Endothelial cell of umbilical vein (primary cell): ENCODE data around the gene TMC6. TPM values are rescaled to one million over a fixed set of nuclear protein-coding genes. Genes with fewer than 3 reads are reported as not detected.

Experiments
- BruUV-seq: library from RNA; stranded (reverse); fragments of 400-500 nt; replicated peaks from 2 replicates; lab custom pipeline; 2021; lab: Mats Ljungman, UMichigan
- CTCF ChIA-PET: fragments of 300-600, 350-600 bp; sonication (Branson Sonifier 250); formaldehyde crosslinking; loops from one replicate; lab custom pipeline; 2021; ENCODE audit warnings: antibody characterized with exemption, inconsistent platforms; lab: Charles Lee
- POLR2A ChIA-PET: fragments of 300-600, 350-600 bp; sonication (Branson Sonifier 250); formaldehyde crosslinking; loops from one replicate; lab custom pipeline; 2021; ENCODE audit warnings: antibody characterized with exemption, inconsistent platforms; lab: Charles Lee
- DNase-seq: peaks from one replicate; pipeline ENCODE4 v3.0.0-alpha.2; 2011; ENCODE audit warnings: low read depth, low spot score
- FAIRE-seq: peaks from 2 replicates; lab custom pipeline; 2011; peaks lifted over from hg19 to GRCh38; lab: Jason Lieb, UNC
- H2AFZ ChIP-seq: 2 replicates; pipeline ENCODE4 v1.6.0; 2012; ENCODE audit warnings: low read depth, low read length, control low read depth, inconsistent platforms
- H3K27ac ChIP-seq: 2 replicates; pipeline ENCODE4 v1.5.1; 2011; ENCODE audit warnings: low read depth, mild to moderate bottlenecking, control low read depth, low read length, moderate library complexity; ENCODE audit not compliant: insufficient read depth
- H3K27me3 ChIP-seq, 2 experiments: 2 replicates each; pipeline versions ENCODE4 v1.6.0 to v1.6.1; 2011; ENCODE audit warnings: low read length in 2 of 2, mixed read lengths in 1 of 2; ENCODE audit not compliant: control insufficient read depth in 2 of 2, insufficient read depth in 2 of 2
- H3K36me3 ChIP-seq, 2 experiments: 2 replicates in 1 of 2; 3 replicates in 1 of 2; pipeline ENCODE4 v1.5.1; 2011; ENCODE audit warnings: low read length in 2 of 2, mild to moderate bottlenecking in 1 of 2, moderate library complexity in 1 of 2; ENCODE audit not compliant: control insufficient read depth in 2 of 2, insufficient read depth in 2 of 2; ENCODE audit errors: extremely low read depth in 1 of 2
- H3K4me1 ChIP-seq: 3 replicates; pipeline ENCODE4 v1.5.1; 2011; ENCODE audit warnings: mild to moderate bottlenecking, low read length; ENCODE audit not compliant: control insufficient read depth, insufficient read depth; ENCODE audit errors: extremely low read depth
- H3K4me2 ChIP-seq: 2 replicates; pipeline ENCODE4 v1.6.1; 2011; ENCODE audit warnings: low read length, control low read depth, mixed read lengths; ENCODE audit not compliant: insufficient read depth
- H3K4me3 ChIP-seq, 3 experiments: fragments of 200-600 bp in 1 of 3; sonication (generic), shearing (Covaris generic) in 1 of 3; replicated peaks in 1 of 3; 2 replicates each; pipeline ENCODE4 v1.5.1; 2011 to 2016; ENCODE audit warnings: control low read depth in 3 of 3, low read length in 3 of 3, mild to moderate bottlenecking in 2 of 3, inconsistent platforms in 1 of 3, low read depth in 1 of 3, moderate library complexity in 1 of 3; ENCODE audit not compliant: insufficient read depth in 1 of 3
- H3K79me2 ChIP-seq: 2 replicates; pipeline ENCODE4 v1.6.0; 2012; ENCODE audit warnings: low read length, inconsistent platforms; ENCODE audit not compliant: control insufficient read depth, insufficient read depth
- H3K9ac ChIP-seq: replicated peaks from 2 replicates; pipeline ENCODE3; 2011; ENCODE audit warnings: low read length, control low read depth; ENCODE audit not compliant: insufficient read depth; ENCODE audit errors: extremely low read depth
- H3K9me1 ChIP-seq: replicated peaks from 3 replicates; pipeline ENCODE4 v1.6.0; 2011; ENCODE audit warnings: mild to moderate bottlenecking, low read length; ENCODE audit not compliant: control insufficient read depth, insufficient read depth; ENCODE audit errors: extremely low read depth
- H3K9me3 ChIP-seq: replicated peaks from 2 replicates; pipeline ENCODE4 v1.5.1; 2012; ENCODE audit warnings: low read length, inconsistent platforms; ENCODE audit not compliant: control insufficient read depth, insufficient read depth
- H4K20me1 ChIP-seq: replicated peaks from 2 replicates; pipeline ENCODE3; 2011; ENCODE audit warnings: mild to moderate bottlenecking, low read length; ENCODE audit not compliant: control insufficient read depth, insufficient read depth; ENCODE audit errors: extremely low read depth
- FOS ChIP-seq: IDR thresholded peaks from 2 replicates; pipeline ENCODE4 v1.6.1; 2011; ENCODE audit warnings: mild to moderate bottlenecking, low read length, moderate library complexity, borderline replicate concordance; ENCODE audit not compliant: insufficient read depth
- GATA2 ChIP-seq: IDR thresholded peaks from 2 replicates; pipeline ENCODE4 v1.7.0; 2011; ENCODE audit warnings: low read depth, mild to moderate bottlenecking, moderate library complexity, mixed read lengths, low read length; ENCODE audit not compliant: insufficient read length, insufficient read depth
- JUN ChIP-seq: IDR thresholded peaks from 2 replicates; pipeline ENCODE4 v1.6.1; 2011; ENCODE audit warnings: borderline replicate concordance, low read depth; ENCODE audit not compliant: insufficient read length, insufficient read depth
- MYC ChIP-seq: IDR thresholded peaks from one replicate; pipeline ENCODE4 v1.6.1; 2011; ENCODE audit warnings: mild to moderate bottlenecking, low read depth, low read length
- dilution Hi-C: fragments of 300-500 bp; cut with MboI; formaldehyde crosslinking; loops from one replicate; pipeline ENCODE4 v1.15.0; 2019; ENCODE audit warnings: low sequenced_read_pairs; ENCODE audit not compliant: extremely low pct_ligation_motif_present
- intact Hi-C: fragments of 100-400 bp; cut with micrococcal nuclease; formaldehyde crosslinking; loops from one replicate; pipeline ENCODE4 v1.10.0; 2022
- polyA plus RNA-seq, 4 experiments: library from polyadenylated mRNA; depleted of rRNA in 3 of 4; stranded (reverse) in 3 of 4; unstranded in 1 of 4; fragments of >200 nt; gene quantifications; 2 replicates each; pipeline versions ENCODE4 v1.2.1 to v1.2.3, GENCODE V29; 2011 to 2012; ENCODE audit warnings: missing spikeins in 1 of 4
- total RNA-seq: library from RNA; stranded (reverse); gene quantifications from 2 replicates; pipeline ENCODE4 v1.2.3, GENCODE V29; 2021
- TF ChIP-seq, protein P1 (sequence below), 2 donors: IDR thresholded peaks; 1 replicate in 1 of 2; 2 replicates in 1 of 2; pipeline ENCODE4 v1.5.1; 2011; ENCODE audit warnings: low read length in 2 of 2, mild to moderate bottlenecking in 2 of 2, moderate library complexity in 2 of 2, control low read depth in 1 of 2, inconsistent platforms in 1 of 2, low read depth in 1 of 2; ENCODE audit not compliant: insufficient read depth in 1 of 2; ENCODE audit errors: extremely low read depth in 1 of 2

The TMC6 gene
- total and polyA plus RNA-seq, 2 donors (not counting 3 experiments of a cell fraction or from before 2014, with no cell fraction given), result 23.2 to 72.4 TPM

DNA sequence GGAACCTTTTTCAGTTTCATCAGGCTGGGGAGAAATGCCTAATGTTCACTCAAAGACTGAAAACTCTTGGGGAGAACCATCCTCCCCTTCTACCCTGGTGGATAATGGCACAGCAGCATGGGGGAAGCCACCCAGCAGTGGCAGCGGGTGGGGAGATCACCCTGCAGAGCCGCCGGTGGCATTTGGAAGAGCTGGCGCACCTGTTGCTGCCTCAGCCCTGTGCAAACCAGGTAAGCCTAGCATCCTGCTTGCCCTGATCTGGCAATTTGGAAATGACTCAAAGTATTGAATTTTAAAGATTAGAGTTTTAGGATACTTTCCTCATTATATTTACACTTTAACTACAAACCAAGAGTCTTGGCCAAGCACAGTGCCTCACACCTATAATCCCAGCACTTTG, 63.8 kb downstream of the TMC6 start:
- no peaks in the 10 kb centered on the region for H3K79me2 ChIP-seq
- H3K9me1 ChIP-seq, result no peaks in the 10 kb centered on the region
- H3K4me1 ChIP-seq, result no peaks in the 10 kb centered on the region
- ChIA-PET POLR2A (no interaction called here), CTCF (interaction anchor here (1.7 kb wide), 1 partner anchor 46 kb away, joined by 5 read pairs; no protein-coding TSS in a partner anchor)
- no peak overlapping the region for H2AFZ ChIP-seq
- H3K4me2 ChIP-seq, result no peak overlapping the region
- H3K4me3 ChIP-seq, result no peak overlapping the region
- H3K9me3 ChIP-seq, result no peaks in the 10 kb centered on the region
- dilution Hi-C loops (no loop called here), intact Hi-C loops (no loop called here)
- TF ChIP-seq FOS (no peak), JUN (no peak), MYC (no peak)
- TF ChIP-seq, protein P1, sequence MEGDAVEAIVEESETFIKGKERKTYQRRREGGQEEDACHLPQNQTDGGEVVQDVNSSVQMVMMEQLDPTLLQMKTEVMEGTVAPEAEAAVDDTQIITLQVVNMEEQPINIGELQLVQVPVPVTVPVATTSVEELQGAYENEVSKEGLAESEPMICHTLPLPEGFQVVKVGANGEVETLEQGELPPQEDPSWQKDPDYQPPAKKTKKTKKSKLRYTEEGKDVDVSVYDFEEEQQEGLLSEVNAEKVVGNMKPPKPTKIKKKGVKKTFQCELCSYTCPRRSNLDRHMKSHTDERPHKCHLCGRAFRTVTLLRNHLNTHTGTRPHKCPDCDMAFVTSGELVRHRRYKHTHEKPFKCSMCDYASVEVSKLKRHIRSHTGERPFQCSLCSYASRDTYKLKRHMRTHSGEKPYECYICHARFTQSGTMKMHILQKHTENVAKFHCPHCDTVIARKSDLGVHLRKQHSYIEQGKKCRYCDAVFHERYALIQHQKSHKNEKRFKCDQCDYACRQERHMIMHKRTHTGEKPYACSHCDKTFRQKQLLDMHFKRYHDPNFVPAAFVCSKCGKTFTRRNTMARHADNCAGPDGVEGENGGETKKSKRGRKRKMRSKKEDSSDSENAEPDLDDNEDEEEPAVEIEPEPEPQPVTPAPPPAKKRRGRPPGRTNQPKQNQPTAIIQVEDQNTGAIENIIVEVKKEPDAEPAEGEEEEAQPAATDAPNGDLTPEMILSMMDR (IDR thresholded peaks at IDR 0.05; ENCODE audit: extremely low read depth in 1 of 2, insufficient read depth in 1 of 2, low read depth in 1 of 2, low read length in 2 of 2), result no peak
- BruUV-seq, result no TSS peak
- no peak overlapping the region for H3K27ac ChIP-seq
- FAIRE-seq (no peak), DNase-seq (no peak)
- H4K20me1 ChIP-seq, result no peaks in the 10 kb centered on the region
- H3K27me3 ChIP-seq, result no peaks in the 10 kb centered on the region
- no peak overlapping the region for H3K9ac ChIP-seq
- H3K36me3 ChIP-seq, result peaks cover 3 to 6% of the 10 kb centered on the region in 2 experiments

GRCh38 chr17:78063489-78063888, 65.1 kb downstream of the TMC6 start:
- Histone ChIP-seq H3K4me1 (peaks cover 11% of the 10 kb centered on the region), H3K27me3 (no peaks in the 10 kb centered on the region), H3K9me3 (no peaks in the 10 kb centered on the region), H3K9me1 (no peaks in the 10 kb centered on the region), H3K79me2 (no peaks in the 10 kb centered on the region), H4K20me1 (no peaks in the 10 kb centered on the region), H2AFZ (no peak overlapping the region), H3K9ac (no peak overlapping the region), H3K36me3 (peaks cover 3 to 6% of the 10 kb centered on the region in 2 experiments), H3K4me3 (no peak overlapping the region), H3K27ac (no peak overlapping the region), H3K4me2 (no peak overlapping the region)
- dilution Hi-C loops (no loop called here), intact Hi-C loops (no loop called here)
- FAIRE-seq (no peak), DNase-seq (no peak)
- TF ChIP-seq JUN, result no peak
- no peak for TF ChIP-seq GATA2
- no TSS peak for BruUV-seq
- CTCF ChIA-PET, result interaction anchor here (1.7 to 2.8 kb wide), 2 partner anchors 21 to 44 kb away, joined by 5 to 17 read pairs; no protein-coding TSS in a partner anchor
- POLR2A ChIA-PET, result no interaction called here
